HepG2 (cell line): Measurements from ENCODE around the gene SIT1. TPM values are rescaled to one million over a fixed set of nuclear protein-coding genes. Genes with fewer than 3 reads are reported as not detected.

Source experiments
- ATAC-seq: fragments of 200-7000 bp; cut with Tn5 transposase; 3 replicates; pipeline ENCODE4 v1.9.1; 2020; ENCODE audit warnings: mild to moderate bottlenecking, moderate library complexity
- BruUV-seq: library from RNA; stranded (reverse); fragments of 400-500 nt; replicated peaks from 2 replicates; lab custom pipeline; 2021; lab: Mats Ljungman, UMichigan
- CTCF ChIA-PET: fragments of 300-600 bp; formaldehyde crosslinking; extraction: SDS; loops from one replicate; lab custom pipeline; 2021; ENCODE audit warnings: low total read pairs, inconsistent platforms, low intra/inter-chr PET ratio; lab: Yijun Ruan, JAX
- POLR2A ChIA-PET: fragments of 350-600 bp; sonication (Branson Sonifier 250); formaldehyde crosslinking; loops from one replicate; lab custom pipeline; 2020; ENCODE audit warnings: antibody characterized with exemption, inconsistent platforms; lab: Yijun Ruan, JAX
- DNase-seq: peaks from one replicate; pipeline ENCODE4 v3.0.0-alpha.2; 2015; ENCODE audit warnings: low spot score
- FAIRE-seq: peaks from 3 replicates; lab custom pipeline; 2011; peaks lifted over from hg19 to GRCh38; lab: Jason Lieb, UNC
- H2AFZ ChIP-seq: one replicate; pipeline ENCODE4 v1.6.1; 2011; ENCODE audit warnings: low read length, inconsistent platforms
- H3K27ac ChIP-seq: fragments of 300-600 bp; 3 replicates; pipeline ENCODE4 v1.8.0; 2011; ENCODE audit warnings: mixed run types, mild to moderate bottlenecking, mixed read lengths, low read length, inconsistent platforms; ENCODE audit not compliant: insufficient read depth; ENCODE audit errors: extremely low read length
- H3K27me3 ChIP-seq, 2 experiments: fragments of 200-600 bp in 1 of 2; 2 replicates in 1 of 2; 3 replicates in 1 of 2; pipeline versions ENCODE4 v1.6.0 to v1.8.0; 2011; ENCODE audit warnings: low read length in 2 of 2, mild to moderate bottlenecking in 2 of 2, moderate library complexity in 2 of 2, inconsistent platforms in 1 of 2; ENCODE audit not compliant: insufficient read depth in 2 of 2, control insufficient read depth in 1 of 2
- H3K36me3 ChIP-seq, 2 experiments: fragments of 200-600 bp in 1 of 2; replicated peaks in 1 of 2; 2 replicates in 1 of 2; 3 replicates in 1 of 2; pipeline versions ENCODE4 v1.5.1 to v1.8.0; 2011; ENCODE audit warnings: low read length in 2 of 2, inconsistent platforms in 1 of 2; ENCODE audit not compliant: insufficient read depth in 2 of 2, control insufficient read depth in 1 of 2
- H3K4me1 ChIP-seq: 2 replicates; pipeline ENCODE4 v1.5.1; 2012; ENCODE audit warnings: low read length, inconsistent platforms; ENCODE audit not compliant: insufficient read depth
- H3K4me2 ChIP-seq: 2 replicates; pipeline ENCODE4 v1.6.0; 2011; ENCODE audit warnings: low read depth, low read length, inconsistent platforms
- H3K4me3 ChIP-seq, 3 experiments: fragments of 200-600 bp in 1 of 3; sonication (generic), shearing (Covaris generic) in 1 of 3; replicated peaks in 1 of 3; 2 replicates each; pipeline ENCODE4 v1.5.1; 2011 to 2016; ENCODE audit warnings: low read length in 3 of 3, inconsistent platforms in 2 of 3, low read depth in 2 of 3, mild to moderate bottlenecking in 2 of 3, control low read depth in 1 of 3, mixed read lengths in 1 of 3; ENCODE audit not compliant: insufficient read depth in 1 of 3
- H3K79me2 ChIP-seq: one replicate; pipeline ENCODE4 v1.6.1; 2011; ENCODE audit warnings: low read length, inconsistent platforms; ENCODE audit not compliant: insufficient read depth
- H3K9ac ChIP-seq: 2 replicates; pipeline ENCODE4 v1.6.0; 2011; ENCODE audit warnings: mild to moderate bottlenecking, low read depth, low read length, inconsistent platforms; ENCODE audit not compliant: insufficient read depth
- H3K9me3 ChIP-seq: 2 replicates; pipeline ENCODE4 v1.5.1; 2012; ENCODE audit warnings: mild to moderate bottlenecking, low read length
- H4K20me1 ChIP-seq: 2 replicates; pipeline ENCODE4 v1.6.0; 2011; ENCODE audit warnings: inconsistent platforms, mild to moderate bottlenecking, low read length, moderate library complexity; ENCODE audit not compliant: insufficient read depth
- BHLHE40 ChIP-seq: IDR thresholded peaks from 2 replicates; pipeline ENCODE4 v1.6.1; 2011; ENCODE audit warnings: low read length, improper control_type of control experiment
- DBP ChIP-seq: sonication (generic); formaldehyde crosslinking; IDR thresholded peaks from 2 replicates; pipeline ENCODE4 v1.4.0; 2020; ENCODE audit warnings: missing genetic modification reagents; ENCODE audit errors: not compliant biosample characterization
- FOXA3 ChIP-seq: IDR thresholded peaks from 2 replicates; pipeline ENCODE4 v1.6.1; 2016; ENCODE audit warnings: missing genetic modification reagents, missing compliant biosample characterization
- GABPA ChIP-seq, 2 experiments: IDR thresholded peaks; 2 replicates each; pipeline ENCODE4 v1.6.1; 2011 to 2016; ENCODE audit warnings: low read depth in 2 of 2, low read length in 1 of 2, missing biosample characterization in 1 of 2, missing genetic modification characterization in 1 of 2
- HOMEZ ChIP-seq: IDR thresholded peaks from 2 replicates; pipeline ENCODE4 v1.6.1; 2016; ENCODE audit warnings: low read depth
- KLF16 ChIP-seq, 2 experiments: sonication (generic) in 1 of 2; formaldehyde crosslinking in 1 of 2; IDR thresholded peaks; 2 replicates each; pipeline versions ENCODE4 v1.6.1 to v1.8.0; 2016 to 2023; ENCODE audit warnings: missing genetic modification reagents in 2 of 2, missing compliant biosample characterization in 1 of 2
- MIER2 ChIP-seq: IDR thresholded peaks from 2 replicates; pipeline ENCODE4 v1.6.1; 2016; ENCODE audit warnings: missing biosample characterization, missing genetic modification reagents
- RARA ChIP-seq: IDR thresholded peaks from 2 replicates; pipeline ENCODE4 v1.6.1; 2016; ENCODE audit warnings: missing genetic modification reagents, missing compliant biosample characterization
- ZFP36L1 ChIP-seq: sonication (generic); formaldehyde crosslinking; IDR thresholded peaks from 2 replicates; pipeline ENCODE4 v1.8.0; 2022; ENCODE audit warnings: mild to moderate bottlenecking, missing genetic modification reagents, moderate library complexity
- ZNF224 ChIP-seq: sonication (generic); formaldehyde crosslinking; IDR thresholded peaks from 2 replicates; pipeline ENCODE4 v1.5.0; 2020; ENCODE audit warnings: mild to moderate bottlenecking, missing genetic modification reagents
- ZNF260 ChIP-seq: sonication (generic); formaldehyde crosslinking; IDR thresholded peaks from 2 replicates; pipeline ENCODE4 v1.4.0; 2020; ENCODE audit warnings: missing genetic modification reagents, low read depth, mild to moderate bottlenecking, borderline replicate concordance
- ZNF672 ChIP-seq: sonication (generic); formaldehyde crosslinking; IDR thresholded peaks from 2 replicates; pipeline ENCODE4 v1.8.1; 2022; ENCODE audit warnings: missing genetic modification reagents
- ZNF720 ChIP-seq: sonication (generic); formaldehyde crosslinking; IDR thresholded peaks from 2 replicates; pipeline ENCODE4 v1.4.0; 2020; ENCODE audit warnings: missing genetic modification reagents
- ZNF788 ChIP-seq: sonication (generic); formaldehyde crosslinking; IDR thresholded peaks from 2 replicates; pipeline ENCODE4 v1.5.0; 2020; ENCODE audit warnings: mild to moderate bottlenecking, missing genetic modification reagents, borderline replicate concordance
- WGBS: methylation state at CpG from one replicate; pipeline ENCODE4 v1.1.6; 2017; ENCODE audit warnings: low lambda C conversion rate; 5-methylcytosine and 5-hydroxymethylcytosine counted together
- in situ Hi-C: cut with HindIII; loops from 2 replicates; pipeline ENCODE4 v1.10.0; 2017; ENCODE audit warnings: low pct_unique_long_range_greater_than_20kb; ENCODE audit not compliant: extremely low pct_ligation_motif_present
- intact Hi-C: fragments of 100-400 bp; cut with micrococcal nuclease; formaldehyde crosslinking; loops from one replicate; pipeline ENCODE4 v1.10.0; 2022; ENCODE audit not compliant: unreplicated experiment
- polyA plus RNA-seq, 8 experiments: library from polyadenylated mRNA; depleted of rRNA in 3 of 8; stranded (reverse) in 7 of 8; unstranded in 1 of 8; fragments of >200 nt; fragmentation: Illumina TruSeq in 4 of 8; extraction: Trizol in 4 of 8; gene quantifications; 2 replicates each; pipeline versions ENCODE4 v1.2.1 to v1.2.3, GENCODE V29; 2011 to 2016; ENCODE audit warnings: low read depth in 4 of 8, missing spikeins in 1 of 8, mixed read lengths in 1 of 8; ENCODE audit not compliant: insufficient read depth in 1 of 8
- total RNA-seq, 5 experiments: library from RNA; depleted of rRNA; stranded (reverse); fragments of >200 nt; fragmentation: Illumina TruSeq; extraction: Trizol; gene quantifications; 2 replicates each; pipeline ENCODE4 v1.2.3, GENCODE V29; 2016; ENCODE audit warnings: low read depth in 1 of 5
- TF ChIP-seq, protein P1 (sequence below): sonication (generic); formaldehyde crosslinking; IDR thresholded peaks from 2 replicates; pipeline ENCODE4 v1.8.1; 2023; ENCODE audit warnings: missing genetic modification reagents, inconsistent platforms, borderline replicate concordance

The SIT1 gene
- total and polyA plus RNA-seq, 2 of the 13 experiments (the other 11 are each of a cell fraction or from before 2014, with no cell fraction given): 0.09 to 6.7 TPM

GRCh38 chr9:35659340-35659739 lies 8.6 kb upstream of the SIT1 start (continued):
- no peak for TF ChIP-seq ZNF260
- no peak for TF ChIP-seq FOXA3 (CRISPR knock-in tag)
- no peak for TF ChIP-seq ZNF672 (CRISPR knock-in tag)
- no peak for TF ChIP-seq ZNF720
- TF ChIP-seq ZFP36L1 (CRISPR knock-in tag): no peak

GRCh38 chr9:35658968-35659220 lies 8.2 kb upstream of the SIT1 start:
- Histone ChIP-seq H3K9me3 (no peaks in the 10 kb centered on the region), H3K4me2 (peak overlapping the region; percentile 82), H3K79me2 (peaks cover 6% of the 10 kb centered on the region), H3K4me3 (peak overlapping the region; percentile 66 to 89 (median 85)), H3K9ac (peak overlapping the region; percentile 98), H3K36me3 (peaks cover 8 to 10% of the 10 kb centered on the region in 2 experiments; a peak in 3 of 5 replicates), H2AFZ (no peak overlapping the region), H3K27me3 (no peaks in the 10 kb centered on the region; a peak in 2 of 5 replicates), H3K27ac (peak overlapping the region; percentile 100)
- in situ Hi-C loops: loop anchor here (10.0 kb wide), 1 partner anchor 544 kb away; the partner anchor contains the start of gene ATOSB
- ChIA-PET POLR2A (interaction anchor here (1.1 to 6.3 kb wide), 8 partner anchors 11 to 155 kb away, joined by 3 to 68 read pairs (median 30); partner anchors contain the start of genes CREB3, HINT2, TLN1 and TPM2), CTCF (interaction anchor here (1.7 kb wide), 1 partner anchor 37 kb away, joined by 9 read pairs; no protein-coding TSS in a partner anchor)
- no TSS peak for BruUV-seq
- ATAC-seq (peak; percentile 1; the same call in 2 of the 3 replicates), FAIRE-seq (no peak)
- TF ChIP-seq, protein P1, sequence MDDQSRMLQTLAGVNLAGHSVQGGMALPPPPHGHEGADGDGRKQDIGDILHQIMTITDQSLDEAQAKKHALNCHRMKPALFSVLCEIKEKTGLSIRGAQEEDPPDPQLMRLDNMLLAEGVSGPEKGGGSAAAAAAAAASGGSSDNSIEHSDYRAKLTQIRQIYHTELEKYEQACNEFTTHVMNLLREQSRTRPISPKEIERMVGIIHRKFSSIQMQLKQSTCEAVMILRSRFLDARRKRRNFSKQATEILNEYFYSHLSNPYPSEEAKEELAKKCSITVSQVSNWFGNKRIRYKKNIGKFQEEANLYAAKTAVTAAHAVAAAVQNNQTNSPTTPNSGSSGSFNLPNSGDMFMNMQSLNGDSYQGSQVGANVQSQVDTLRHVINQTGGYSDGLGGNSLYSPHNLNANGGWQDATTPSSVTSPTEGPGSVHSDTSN: no peak
- TF ChIP-seq KLF16 (CRISPR knock-in tag; IDR thresholded peaks at IDR 0.05): no peak
- peak; percentile 36; the same call in 1 of the 2 replicates for TF ChIP-seq HOMEZ (CRISPR knock-in tag)
- TF ChIP-seq RARA (CRISPR knock-in tag): no peak
- TF ChIP-seq GABPA (IDR thresholded peaks at IDR 0.05; ENCODE audit: low read depth, low read length): no peak
- 0 out of 2 replicates have a peak, but pooled peaks have one; percentile 15 for TF ChIP-seq GABPA (CRISPR knock-in tag; IDR thresholded peaks at IDR 0.05; ENCODE audit: low read depth)
- TF ChIP-seq ZNF788 (CRISPR knock-in tag): no peak
- 0 out of 2 replicates have a peak, but pooled peaks have one; percentile 2 for TF ChIP-seq ZNF672 (CRISPR knock-in tag)
- no peak for TF ChIP-seq BHLHE40
- no peak for TF ChIP-seq MIER2
- TF ChIP-seq ZNF224 (CRISPR knock-in tag): no peak
- no peak for TF ChIP-seq DBP (CRISPR knock-in tag)
- TF ChIP-seq, all 625 proteins: peak for 3
- no peaks in the 10 kb centered on the region for H4K20me1 ChIP-seq
- peaks cover 71% of the 10 kb centered on the region for H3K4me1 ChIP-seq
- no CpG with 5 or more reads among the region's 2 CpGs for WGBS
- intact Hi-C loops: loop anchor here (1.0 kb wide), 3 partner anchors 10 to 90 kb away; partner anchors contain the start of genes CREB3, GBA2, RGP1 and TLN1
- DNase-seq: no peak
